ENCODE results near the gene PLK5.
A peak's percentile ranks its signal among the peaks of the same experiment; 100 is the strongest.
"Not testable (repeated sequence)": the region's sequence is repeated elsewhere in the genome, so short reads cannot be mapped to it uniquely, and the experiment has no call there.

Gene PLK5, protein sequence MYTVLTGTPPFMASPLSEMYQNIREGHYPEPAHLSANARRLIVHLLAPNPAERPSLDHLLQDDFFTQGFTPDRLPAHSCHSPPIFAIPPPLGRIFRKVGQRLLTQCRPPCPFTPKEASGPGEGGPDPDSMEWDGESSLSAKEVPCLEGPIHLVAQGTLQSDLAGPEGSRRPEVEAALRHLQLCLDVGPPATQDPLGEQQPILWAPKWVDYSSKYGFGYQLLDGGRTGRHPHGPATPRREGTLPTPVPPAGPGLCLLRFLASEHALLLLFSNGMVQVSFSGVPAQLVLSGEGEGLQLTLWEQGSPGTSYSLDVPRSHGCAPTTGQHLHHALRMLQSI

DNA sequence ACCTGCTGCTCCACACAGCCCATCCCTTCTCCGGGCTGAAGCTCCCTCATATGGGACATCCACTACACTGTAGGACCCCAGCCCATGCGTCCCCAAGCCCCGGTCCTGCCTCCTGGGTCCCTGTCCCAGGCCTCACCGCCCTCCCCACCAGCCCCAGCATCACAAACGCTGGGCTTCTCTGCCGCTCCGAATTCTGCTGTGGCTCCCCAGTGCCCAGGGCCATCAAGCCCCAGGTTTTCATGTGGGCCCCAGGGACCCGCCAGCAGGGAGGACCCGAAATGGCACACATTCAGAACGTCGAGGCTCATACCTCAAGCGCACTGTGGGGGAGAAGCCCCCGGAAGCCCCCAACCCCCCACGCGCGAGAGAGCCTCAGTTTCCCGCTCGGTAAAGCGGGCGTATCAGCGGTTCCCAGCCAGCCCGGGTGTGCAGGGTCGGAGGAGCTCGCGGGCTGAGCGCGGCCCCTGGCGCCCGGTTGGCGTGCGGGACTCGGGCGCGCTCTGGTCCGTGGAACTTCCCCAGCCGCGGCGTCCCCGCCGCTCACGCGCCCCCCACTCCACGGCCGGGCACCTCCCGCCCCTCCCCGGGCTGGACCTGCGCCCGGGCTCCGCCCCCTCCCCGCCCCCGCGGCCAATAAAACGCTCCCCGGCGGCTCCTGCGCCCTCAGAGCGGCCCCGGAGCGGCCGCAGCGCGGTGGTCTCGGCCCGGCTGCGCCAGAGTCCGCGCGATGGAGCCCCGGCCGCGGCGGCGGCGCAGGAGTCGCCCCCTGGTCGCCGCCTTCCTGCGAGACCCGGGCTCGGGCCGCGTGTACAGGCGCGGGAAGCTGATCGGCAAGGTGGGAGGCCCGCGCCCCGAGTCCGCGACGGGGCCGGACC is at the start of gene PLK5:
Gene PLK5, plus strand, starts transcription at position 666 of the 875 bp plus-strand sequence. CDS start 2,920 bp downstream, outside the sequence.
- no peak for DNase-seq (ENCODE audit: low spot score)

DNA sequence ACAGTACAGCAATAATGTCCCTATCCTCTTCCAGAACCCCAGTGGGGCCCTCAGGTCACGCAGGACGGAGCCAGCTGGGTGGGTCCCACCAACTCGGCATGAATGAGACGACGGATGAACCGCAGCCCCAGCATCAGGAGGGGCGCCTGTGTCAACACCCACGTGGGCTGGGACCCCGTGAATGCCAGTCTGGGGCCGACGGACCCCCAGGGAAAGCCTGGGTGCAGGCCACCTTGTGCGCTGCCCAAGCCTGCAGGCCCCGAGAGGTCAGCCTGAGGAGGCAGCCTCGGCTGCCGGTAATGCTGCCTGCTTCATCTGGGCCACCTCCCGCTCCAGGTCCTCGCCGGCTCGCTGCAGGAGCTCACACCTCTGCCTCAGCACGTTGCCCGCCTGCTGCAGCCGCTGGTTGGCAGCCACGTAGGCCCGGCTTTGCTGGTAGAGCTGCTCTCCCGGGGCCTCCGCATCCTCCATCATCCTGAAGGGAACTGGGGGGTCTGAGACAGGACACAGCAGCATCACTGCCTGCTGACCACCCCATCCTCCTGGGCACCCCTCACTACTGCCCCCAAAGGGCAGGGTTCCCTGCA is 49.0 kb upstream of the PLK5 start:
- DNase-seq (ENCODE audit: low spot score): no peak

DNA sequence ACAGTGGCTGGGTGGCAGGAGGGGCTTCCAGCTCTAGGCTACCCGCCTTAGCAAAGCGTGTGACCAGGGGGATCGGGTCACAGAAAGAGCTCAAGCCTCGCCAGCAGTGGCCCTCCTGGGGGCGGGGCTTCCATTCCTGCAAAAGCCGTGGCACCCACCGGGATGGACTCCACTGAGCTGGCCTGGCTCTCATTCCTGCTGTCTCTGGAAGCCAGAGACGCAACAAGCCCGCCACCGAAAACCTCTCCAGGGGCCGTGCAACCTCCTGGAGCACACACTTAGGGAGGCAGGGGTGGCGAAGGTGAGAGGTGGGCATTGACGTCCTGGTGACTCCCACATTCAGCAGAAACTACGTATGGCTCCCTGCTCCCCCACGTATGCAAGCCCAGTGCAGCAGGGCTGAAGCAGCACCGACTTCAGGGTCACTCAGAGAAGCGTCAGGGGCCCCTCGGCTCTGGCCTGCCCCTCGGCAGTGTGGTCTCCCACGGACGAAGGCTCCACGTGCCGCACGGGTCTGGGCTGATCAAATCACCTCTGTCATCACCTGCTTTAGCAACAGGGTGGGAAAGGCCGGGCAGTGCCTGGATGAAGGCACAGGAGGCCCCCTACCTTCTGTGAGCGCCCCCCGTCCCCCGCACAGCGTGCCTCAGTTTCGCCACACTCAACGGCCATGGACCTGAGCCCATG is 48.0 kb upstream of the PLK5 start:
- DNase-seq (ENCODE audit: low spot score): no peak

DNA sequence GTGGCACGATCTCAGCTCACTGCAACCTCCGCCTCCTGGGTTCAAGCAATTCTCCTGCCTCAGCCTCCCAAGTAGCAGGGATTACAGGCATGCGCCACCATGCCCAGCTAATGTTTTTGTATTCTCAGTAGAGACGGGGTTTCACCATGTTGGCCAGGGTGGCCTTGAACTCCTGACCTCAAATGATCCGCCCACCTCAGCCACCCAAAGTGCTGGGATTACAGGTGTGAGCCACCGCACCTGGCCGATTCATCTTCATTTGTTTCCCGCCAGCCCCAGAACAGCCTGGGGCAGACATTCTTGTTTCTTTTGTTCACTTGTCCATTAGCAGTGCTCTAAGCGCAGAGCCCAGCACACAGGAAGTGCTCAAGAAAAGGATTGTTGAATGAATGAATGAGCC is 46.8 kb upstream of the PLK5 start:
- DNase-seq (ENCODE audit: low spot score): not testable (repeated sequence)

DNA sequence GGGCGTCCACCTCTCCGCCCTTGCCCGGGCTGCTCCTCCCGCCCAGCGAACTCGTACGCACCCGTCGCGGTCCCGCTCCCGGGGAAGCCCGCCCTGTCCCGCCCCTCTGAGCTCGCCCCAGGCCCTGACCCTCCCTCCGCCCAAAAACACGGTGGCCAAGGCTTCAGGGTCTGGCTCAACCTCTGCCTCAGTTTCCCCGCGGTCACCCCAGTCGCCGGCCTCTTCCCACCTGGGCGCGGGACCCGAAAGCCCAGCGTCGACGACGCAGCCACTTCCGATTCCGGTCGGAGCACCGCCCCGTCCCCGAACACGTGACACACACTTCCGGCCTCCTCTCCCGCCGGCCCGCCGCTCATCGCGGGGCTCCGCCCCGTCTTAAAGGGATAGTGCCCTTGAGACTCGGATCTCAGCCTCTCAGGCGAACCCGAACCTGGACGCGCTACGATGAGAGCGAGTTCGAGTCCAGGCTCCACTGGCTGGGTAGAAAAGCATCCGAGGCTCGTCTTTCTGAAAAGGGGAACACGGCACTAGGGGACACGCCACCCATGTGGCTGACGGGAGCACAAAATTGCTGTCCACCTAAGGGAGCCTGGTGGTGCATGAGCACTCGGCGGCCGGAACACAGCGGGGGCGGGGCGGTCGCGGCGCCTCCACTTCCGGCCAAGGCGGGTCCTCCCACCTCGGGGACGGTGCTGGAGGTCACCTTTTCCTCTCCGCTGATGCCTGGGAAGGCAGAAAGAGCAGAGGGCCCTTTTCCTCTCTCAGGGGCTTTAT is 44.8 kb upstream of the PLK5 start, which contains the start of gene C19orf25:
Gene C19orf25, minus strand, starts transcription at position 282 of the 774 bp plus-strand sequence. CDS start 312 bp downstream, outside the sequence.
- DNase-seq (ENCODE audit: low spot score): peak; percentile 98

DNA sequence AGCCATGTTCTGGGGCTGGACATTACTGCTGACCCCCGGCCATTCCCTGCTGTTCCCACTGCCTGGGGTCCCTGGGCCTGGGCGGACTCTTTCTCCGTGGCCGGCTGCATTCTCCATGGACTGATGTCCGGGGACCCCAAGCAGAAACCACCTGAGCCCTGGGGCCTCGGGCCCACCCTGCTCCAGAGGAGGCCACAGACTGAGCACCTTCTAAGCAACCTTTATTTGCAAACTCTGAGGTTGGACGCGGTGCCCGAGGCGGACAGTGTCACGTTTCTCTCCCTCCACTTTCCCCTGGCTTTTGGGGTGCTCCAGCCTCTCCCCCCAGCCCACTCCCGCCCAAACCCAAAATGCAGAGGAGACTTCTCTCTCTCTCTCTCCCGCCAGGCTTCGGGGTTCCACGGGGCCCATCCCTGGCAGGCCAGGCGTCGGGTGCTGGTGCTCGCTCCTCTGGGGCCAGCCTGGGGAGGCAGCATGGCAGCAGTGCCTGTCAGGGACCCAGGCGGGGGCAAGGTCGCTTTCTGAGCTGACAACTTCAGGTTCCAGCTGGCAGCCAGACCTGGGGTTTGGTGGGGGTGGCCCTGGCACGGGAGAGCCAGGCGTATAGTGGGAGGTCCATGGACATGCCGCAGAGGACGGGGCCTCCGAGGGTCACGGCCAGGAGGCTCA is 42.5 kb upstream of the PLK5 start:
- no peak for DNase-seq (ENCODE audit: low spot score)

DNA sequence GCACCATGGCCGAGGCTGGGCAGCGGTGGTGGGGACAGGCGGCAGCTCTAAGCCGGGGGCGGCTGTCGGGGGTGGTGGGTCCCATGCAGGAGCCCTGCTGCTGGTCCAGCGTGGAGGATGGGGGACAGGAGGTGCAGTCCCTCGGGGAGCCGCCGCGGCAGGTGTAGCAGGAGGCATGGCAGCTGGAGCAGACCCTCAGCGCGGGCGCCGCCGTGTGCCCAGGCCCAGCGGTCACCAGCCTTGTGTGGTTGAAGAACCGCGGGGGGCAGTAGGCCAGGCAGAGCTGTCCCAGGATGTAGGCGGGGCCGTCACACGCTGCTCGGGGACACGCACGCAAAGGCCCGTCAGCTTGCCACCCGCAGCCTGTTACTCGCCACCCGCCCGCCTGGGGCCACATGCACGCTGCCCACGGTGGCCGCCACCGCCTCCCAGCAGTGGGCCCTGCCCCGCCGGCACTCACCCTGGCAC is 42.0 kb upstream of the PLK5 start:
- no peak for DNase-seq (ENCODE audit: low spot score)

DNA sequence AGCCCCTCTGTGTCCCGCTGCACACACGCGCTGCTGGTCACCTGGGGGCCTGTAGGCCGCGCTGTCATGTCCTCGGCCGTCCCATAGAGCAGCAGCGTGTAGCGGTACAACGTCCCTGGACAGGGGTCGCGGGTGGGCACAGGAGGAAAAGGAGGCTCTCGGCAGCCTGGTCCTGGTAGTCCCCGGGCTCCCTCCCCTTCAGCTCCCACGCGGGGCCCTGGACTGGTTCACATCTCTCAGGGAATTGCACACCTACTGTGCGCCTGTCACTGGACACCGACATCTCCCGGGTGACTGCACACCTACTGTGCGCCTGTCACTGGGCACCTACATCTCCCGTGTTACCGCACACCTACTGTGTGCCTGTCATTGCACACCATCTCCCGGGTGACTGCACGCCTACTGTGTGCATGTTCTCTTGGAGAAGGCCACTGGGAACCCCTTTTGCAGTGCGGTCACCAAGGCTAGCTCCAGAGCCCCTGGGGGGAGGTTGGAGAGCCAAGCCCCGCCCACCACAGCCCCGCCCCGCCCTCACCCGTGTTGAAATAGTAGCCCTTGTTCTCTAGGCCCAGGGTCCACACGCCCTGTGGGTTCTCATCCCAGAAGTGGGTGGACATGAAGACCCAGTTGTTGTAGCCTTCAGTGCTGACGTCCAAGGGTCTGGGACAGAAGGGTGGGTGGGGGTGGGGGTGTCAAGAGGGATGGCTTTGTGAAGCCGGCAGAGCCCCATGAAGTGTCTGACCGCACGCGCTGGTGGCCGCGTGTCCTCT is 41.3 kb upstream of the PLK5 start:
- no peak for DNase-seq (ENCODE audit: low spot score)

DNA sequence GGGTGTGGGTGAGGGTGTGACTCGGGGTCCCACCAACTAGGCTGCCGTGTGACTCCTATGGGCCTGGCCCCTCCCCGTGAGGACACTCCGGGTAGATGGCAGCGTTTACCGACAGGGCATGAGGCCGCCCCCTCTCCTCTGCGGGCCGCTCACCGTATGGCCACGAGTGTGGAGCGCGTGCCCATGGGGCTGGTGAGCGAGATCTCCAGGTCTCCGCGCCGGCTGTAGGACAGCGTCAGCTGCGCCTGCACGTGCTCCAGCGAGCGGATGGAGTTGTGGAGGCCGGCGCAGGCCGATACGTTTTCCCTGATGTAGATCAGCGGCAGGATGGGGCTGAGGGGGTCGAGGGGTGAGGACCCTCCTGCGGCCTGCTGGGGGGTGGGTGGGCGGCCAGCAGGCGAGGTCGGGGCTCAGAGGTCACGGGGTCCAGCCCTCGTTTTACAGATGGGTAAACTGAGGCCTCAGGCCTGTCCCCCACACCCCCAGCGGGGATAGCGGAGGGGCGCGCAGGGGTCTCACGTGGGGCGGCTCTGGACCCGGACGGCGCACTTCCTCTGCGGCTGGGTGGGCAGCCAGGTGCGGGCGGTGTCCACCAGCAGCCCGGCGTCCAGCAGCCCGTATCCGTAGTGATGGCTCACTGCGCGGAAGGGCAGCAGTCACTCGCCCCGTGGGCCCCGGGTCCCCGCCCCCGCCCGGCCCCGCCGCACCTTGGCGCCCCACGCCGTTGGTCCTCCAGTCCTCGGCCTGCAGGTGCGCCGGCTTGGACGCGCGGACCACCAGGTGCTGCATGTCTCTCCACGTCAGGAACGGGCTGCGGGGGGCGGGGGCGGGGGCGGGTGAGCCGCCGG is 40.5 kb upstream of the PLK5 start:
- no peak for DNase-seq (ENCODE audit: low spot score)

DNA sequence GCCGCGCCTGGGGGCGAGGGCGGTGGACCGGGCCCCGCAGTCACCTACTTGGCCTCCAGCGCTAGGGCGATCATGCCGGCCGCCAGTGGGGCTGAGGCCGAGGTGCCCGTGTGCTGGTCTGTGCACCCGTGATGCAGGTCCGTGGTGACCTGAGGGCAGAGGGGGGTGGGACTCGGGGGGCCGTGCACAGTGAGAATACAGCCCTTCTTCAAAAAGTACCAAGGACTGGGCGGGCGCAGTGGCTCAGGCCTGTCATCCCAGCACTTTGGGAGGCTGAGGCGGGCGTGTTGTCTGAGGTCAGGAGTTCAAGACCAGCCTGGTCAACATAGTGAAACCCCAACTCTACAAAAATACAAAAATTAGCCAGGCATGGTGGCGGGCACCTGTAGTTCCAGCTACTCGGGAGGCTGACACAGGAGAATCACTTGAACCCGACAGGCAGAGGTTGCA is 39.9 kb upstream of the PLK5 start:
- DNase-seq (ENCODE audit: low spot score): no peak

DNA sequence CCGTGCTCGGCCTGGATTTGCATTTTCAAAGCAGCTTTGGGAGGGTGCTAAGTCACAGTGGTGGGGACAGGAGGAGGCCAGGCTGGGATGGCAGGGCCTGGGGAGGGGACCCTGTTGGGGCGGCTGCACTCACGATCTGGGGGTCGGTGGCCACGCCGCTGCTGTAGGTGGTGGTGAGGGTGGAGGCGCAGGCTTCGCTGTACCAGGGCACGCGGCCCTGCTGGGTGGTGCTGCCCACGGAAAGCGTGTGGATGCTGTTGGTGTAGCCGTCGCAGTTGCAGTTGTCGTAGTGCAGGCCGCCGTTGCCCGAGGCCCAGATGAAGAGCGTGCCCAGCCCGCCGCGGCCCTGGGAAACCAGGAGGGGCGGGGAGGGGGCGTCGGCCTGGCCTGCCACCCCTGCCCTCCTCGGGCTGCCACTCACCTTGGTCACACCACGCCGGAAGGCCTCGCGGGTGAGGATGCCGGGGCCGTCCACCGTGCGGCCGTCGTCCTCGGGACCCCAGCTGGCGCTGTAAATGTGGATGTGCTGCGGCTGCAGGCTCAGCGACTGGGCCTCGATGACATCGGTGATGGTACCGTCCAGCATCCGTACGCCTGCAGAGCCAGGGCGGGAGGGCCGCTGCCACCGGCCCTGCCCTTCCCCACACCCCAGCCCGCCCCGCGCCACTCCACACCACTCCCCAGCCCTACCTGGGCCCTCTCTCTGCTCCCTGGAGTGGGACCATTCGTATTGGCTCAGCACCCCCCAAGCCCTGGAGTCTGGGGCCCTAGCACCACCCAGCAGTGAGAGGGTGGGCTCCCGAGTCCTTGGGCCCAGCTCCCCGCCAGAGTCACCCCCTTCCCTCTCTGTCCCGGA is 36.9 kb upstream of the PLK5 start:
- DNase-seq (ENCODE audit: low spot score): no peak

DNA sequence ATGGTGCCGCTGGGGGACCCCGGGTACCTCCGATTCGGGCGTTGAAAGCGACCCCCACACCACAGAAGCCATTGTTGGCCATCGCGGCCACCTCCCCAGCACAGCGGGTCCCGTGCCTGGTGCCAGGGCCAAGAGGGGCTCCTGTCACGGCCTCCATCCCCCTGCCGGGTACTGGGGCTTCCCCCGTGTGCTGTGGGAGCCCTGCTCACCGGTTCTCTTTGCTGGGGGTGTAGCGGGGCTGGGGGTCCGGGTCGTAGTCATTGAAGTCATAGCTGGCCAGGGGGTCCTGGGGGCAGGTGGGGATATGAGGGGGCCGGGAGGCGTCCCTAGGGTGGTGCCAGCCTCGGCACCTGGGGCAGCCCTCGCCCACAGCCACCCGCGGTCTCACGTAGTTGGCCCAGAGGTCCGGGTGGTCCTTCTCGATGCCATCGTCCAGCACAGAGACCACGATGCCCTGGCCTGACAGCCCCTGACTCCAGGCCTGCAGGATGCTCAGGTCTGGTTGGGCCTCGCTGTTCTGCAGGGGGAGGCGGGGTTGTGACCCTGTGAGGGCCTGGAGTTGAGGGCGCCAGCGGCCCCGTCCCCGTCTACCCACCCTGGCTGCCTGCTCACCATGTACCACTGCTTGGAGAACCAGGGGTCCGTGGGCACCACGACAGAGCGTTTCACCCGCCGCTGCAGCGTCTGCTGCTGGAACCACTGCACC is 36.1 kb upstream of the PLK5 start:
- DNase-seq (ENCODE audit: low spot score): no peak

DNA sequence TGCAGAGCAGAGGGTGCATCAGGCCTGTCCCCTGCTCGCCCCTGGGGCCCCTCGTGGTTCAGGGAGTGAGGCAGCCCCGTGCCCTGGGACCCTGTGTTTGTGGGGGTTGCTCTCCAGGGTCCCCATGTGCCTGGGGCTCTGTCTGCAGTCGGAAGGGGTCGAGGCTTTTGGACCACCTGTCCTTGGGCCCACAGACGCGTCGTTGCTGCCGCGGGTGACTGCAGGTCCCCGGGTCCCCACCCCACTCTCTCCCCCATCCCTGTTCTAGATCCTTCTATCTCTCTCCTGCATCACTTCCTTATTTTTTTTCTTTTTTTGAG is 35.6 kb upstream of the PLK5 start:
- DNase-seq (ENCODE audit: low spot score): no peak

DNA sequence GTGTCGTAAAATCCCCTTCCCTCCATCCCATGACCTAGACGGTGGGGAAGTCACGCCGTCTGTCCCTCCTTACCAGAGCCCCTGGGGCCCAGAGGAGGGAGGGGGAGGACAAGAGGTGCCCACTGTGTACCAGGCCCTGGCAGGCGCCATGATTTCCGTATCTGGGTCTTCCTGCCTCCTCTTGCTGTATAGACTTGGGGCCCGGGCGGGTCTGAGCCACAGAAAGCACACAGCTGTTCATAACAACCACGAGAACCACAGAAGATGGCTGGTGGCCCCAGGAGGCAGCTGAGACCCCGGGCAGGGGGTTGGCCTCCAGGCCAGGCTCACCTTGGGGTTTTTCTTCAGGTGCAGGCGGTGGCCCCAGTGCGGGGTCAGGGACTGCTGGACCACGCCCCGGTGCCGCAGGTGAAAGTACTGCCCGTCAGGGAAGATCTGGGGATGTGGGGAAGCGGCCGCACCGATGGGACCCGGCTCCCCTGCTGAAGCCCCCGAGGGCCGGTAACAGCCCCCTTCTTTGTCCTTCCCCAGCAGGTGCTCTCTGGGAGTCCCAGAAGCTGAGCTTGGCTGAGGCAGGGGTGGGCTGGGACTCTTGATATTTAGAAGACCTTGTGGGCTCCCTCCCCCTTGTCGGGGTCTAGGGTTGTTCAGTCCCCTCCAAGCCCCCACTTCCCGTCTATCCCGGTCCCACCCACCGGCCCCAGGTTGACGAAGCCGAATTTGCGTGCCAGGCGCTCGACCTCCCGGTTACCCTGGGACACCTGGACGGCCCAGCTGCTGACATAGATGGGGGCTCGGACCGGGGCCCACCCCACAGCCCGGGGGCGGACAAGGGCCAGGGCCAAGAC is 34.2 kb upstream of the PLK5 start:
- DNase-seq (ENCODE audit: low spot score): no peak

DNA sequence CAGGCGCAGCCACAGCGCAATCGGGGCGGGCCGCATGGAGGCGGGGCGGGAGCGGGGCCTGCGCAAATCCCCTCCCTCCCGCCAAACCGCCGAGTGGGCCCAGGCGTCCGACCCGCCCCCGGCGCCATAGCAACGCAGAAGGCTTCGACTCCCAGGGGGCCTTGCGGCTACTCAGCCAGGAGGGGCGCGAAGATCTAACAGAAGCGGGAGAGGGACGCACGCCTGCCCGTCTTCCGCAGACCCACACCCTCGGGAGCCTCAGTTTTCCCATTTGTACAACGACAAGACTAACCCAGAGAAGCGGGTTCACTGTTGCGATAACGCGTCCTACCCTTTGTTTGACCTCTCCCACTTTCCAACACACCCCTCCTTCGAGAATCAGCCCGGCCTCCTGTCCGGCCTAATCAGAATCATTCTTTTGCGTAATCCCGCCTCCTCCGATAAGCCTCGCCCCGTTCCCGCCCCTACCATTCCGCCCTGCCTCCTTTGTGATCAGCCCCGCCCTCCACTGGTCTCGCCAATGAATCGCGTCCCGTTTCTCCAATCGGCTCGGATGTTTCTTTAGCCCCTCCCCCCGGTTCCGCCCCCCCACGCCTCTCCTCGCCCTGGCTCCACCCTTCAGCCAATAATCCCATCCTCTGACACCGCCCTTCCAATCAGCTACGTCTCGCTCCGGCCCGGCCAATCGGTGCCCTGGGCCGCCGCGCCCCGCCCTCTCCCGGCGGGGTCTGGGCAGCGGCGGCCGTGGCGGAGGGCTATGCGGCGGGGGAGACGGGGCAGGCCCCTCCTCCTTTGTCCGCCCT is 33.4 kb upstream of the PLK5 start, which contains the start of gene PCSK4:
Gene PCSK4, minus strand, starts transcription at position 40 of the 803 bp plus-strand sequence. Its CDS starts 4 bp downstream, at position 36.
- peak; percentile 98 for DNase-seq (ENCODE audit: low spot score)

All from hepatic stellate cell (primary cell).